GM18870 (cell line): Measurements from ENCODE around the gene TBCA.
"Not testable (repeated sequence)": the region's sequence is repeated elsewhere in the genome, so short reads cannot be mapped to it uniquely, and the experiment has no call there.

Experiments
- ATAC-seq: cut with Tn5 transposase; IDR thresholded peaks from one replicate; pipeline ENCODE4 v1.9.1; 2021; ENCODE audit warnings: moderate library complexity; ENCODE audit not compliant: unreplicated experiment

Gene TBCA

DNA sequence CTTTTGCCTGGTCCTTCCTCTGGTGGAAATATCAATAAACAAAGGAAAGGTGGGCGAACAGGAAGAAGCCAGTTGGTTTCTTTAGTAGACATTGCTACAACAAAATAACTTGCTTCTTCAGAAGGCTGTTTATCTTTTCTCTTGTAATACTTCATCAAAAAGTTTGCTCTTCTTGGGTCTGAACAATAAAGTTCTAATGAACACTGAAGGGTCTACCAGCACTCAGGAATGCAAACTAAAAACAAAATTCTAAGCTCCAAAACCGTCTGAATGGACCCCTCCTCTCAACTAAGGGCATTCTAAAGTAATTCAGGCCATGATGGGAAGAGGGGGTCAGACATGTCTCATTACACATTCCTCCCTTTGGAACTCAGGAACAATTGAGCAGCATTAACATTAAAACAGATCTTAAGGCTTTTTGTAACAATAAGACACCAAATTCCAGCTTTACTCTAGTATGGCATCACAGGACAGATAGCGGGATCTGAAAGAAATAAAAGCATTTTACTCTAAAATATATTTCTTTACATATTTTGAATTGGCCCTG, 2.3 kb downstream of the TBCA start:
- ATAC-seq, result no peak

DNA sequence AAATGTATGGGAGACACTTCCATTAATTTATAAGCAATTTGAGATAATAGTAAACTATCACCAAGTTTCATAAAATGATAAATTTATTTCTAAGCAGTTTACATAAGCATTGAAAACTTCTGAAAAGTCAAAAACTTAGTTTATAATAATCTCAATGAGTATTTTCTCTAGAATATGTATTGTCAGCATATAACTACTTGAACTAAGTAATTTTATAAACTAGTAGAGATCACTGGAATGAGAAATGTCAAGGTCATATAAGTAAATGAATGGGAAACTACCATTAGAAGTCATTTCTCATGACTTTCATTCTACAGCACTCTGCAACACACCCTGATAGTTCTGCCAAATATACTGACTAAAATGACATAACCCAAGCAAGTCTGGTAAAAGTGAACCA, 3.4 kb downstream of the TBCA start:
- no peak for ATAC-seq

GRCh38 chr5:77771452-77771851, 4.7 kb downstream of the TBCA start:
- ATAC-seq, result no peak

GRCh38 chr5:77770293-77771005, 5.7 kb downstream of the TBCA start:
- no peak for ATAC-seq

- no peak for ATAC-seq
Observed at GRCh38 chr5:77768978-77769377, 7.2 kb downstream of the TBCA start.

GRCh38 chr5:77767301-77767700, 8.8 kb downstream of the TBCA start:
- no peak for ATAC-seq

DNA sequence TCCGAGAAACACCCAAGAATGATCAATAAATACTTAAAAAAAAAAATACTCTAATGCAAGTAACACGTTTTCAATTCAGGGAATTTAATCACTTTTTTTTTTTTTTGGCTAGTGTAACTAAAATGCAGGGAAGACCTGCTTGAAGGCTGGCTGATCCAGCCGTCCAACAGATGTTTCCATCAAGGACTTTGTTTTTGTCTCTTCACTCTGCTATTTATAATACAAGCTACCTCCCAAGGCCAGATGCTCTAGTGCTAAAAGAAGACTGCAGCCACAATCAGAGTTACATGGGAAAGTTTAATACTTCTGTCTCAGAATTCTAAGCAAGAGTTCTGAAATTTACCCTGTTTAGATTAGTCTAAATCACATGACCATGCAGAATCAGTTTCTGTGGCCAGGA, 14.5 kb downstream of the TBCA start:
- no peak for ATAC-seq

- no peak for ATAC-seq
Observed at GRCh38 chr5:77758141-77758938, 17.8 kb downstream of the TBCA start.

GRCh38 chr5:77751328-77752023, 24.7 kb downstream of the TBCA start:
- ATAC-seq, result no peak

DNA sequence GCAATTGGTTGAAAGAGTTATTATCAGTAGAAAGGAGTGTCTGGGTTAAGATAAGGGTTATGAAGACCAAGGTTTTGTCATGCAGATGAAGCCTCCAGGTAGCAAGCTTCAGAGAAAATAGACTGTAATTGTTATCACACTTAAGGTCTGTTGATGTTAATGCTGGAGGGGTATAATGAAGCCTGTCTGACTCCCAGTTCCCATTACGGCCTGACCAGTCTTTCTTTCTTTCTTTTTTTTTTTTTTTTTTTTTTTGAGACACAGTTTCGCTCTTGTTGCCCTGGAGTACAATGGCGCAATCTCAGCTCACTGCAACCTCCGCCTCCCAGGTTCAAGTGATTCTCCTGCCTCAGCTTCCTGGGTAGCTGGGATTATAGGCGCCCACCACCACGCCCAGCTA, 25.2 kb downstream of the TBCA start:
- not testable (repeated sequence) for ATAC-seq

DNA sequence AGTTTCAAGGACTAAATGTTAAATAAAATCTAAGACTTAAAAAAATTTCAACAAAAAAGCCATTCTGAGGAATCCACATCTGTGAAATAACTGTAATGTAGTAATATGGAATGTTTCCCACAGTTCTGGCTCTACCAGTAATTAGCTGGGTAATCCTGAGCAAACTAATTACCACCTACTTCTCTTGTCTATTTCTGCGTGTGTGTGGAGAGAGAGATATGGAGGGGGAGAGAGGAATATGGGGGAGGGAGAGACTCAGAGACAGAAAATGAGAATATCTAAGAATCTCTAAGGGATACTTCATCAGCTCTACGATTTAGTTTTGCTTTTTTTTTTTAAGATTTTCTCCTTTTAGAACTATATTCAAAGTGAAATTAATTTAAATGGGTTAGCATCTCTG, 28.0 kb downstream of the TBCA start:
- ATAC-seq, result no peak

DNA sequence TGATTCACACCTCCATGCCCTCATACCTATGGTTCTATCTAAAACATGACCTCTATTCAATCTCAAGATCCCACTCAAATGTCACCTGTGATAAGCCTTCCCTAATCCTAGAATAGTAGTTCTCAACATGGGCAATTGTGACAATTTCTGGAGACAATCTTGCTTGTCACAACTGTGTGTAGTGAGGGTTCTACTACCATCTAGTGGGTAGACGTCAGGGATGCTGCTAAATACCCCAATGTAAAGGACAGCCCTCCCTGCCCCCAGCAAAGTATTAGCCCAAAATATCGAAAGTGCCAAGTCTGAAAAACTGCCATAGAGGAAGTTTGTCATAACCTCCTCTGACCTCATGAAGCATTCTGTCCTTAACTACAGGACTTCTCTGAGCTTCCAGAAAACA, 32.0 kb downstream of the TBCA start:
- ATAC-seq, result no peak

DNA sequence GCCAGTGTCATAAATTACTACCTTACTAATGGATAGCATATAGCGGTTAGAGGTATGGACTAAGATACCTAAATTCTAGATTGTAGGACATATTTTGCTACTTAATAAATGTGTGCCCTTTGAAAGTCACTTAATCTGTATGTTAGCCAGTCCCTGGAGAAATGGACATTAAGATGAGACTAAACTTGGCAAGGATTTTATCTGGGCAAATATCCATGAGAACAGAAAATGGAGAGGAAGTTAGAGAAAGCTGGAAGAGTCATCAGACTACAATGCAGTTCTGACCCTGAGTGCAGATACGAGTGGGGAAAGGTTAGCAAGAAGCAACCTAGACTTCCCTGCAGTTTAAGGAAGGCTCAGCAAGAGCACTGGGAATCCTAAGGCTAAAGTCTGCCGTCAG, 33.0 kb downstream of the TBCA start:
- ATAC-seq, result no peak

DNA sequence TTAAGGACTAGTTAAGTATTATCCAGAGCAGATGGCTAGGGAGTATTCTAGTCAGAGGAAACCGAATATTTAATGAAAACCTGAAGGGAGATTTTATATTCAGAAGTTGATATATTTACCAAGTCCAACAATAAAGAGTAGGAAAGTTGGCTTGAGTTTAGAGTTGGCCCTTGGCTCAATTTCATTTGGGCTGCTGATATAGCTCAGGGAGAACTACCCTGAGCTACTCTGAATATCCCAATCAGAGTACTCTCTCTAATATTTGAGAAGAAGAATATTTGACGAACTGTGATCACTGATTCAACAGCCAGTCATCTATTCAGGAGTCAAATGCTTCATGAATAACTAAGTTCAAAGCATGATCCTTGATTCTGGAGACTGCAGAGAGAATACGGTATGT, 34.5 kb downstream of the TBCA start:
- ATAC-seq, result no peak

DNA sequence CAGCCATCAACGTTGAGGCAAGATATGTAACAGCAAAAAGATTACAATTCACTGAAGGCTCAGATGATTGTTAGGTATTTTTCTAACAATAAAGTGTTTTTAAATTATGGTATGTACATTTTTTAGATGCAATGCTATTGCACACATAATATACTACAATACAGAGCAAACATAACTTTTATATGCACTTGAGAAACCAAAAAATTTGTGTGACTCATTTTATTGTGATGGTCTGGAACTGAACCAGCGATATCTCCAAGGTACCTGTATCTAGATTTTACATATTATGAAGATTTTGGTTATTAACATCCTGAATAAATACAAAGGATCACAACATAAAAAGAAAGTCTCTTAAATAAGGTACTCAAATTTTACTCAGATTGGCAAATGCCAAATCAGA, 41.3 kb downstream of the TBCA start:
- no peak for ATAC-seq

GRCh38 chr5:77733130-77733529, 43.0 kb downstream of the TBCA start:
- ATAC-seq, result no peak

GRCh38 chr5:77727190-77727589, 48.9 kb downstream of the TBCA start:
- ATAC-seq, result no peak

DNA sequence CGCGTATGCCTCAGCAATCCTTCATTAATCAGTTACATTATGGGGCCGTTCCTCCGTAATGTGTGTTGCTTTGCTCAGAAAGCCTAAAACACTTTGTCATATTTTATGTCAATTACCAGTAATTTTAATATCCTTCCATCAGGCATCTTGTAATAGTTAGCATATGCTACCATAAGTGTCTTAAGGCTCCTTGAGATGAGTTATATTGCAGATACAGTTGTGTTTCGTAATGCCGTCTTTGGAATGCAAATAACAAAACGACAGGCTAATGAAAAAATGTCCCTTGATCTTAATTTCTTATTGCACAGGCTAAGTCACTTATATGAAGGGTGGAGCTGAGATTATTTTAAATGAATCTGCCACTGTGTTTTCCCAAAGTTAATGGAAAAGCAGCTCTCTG, 50.5 kb downstream of the TBCA start:
- no peak for ATAC-seq

DNA sequence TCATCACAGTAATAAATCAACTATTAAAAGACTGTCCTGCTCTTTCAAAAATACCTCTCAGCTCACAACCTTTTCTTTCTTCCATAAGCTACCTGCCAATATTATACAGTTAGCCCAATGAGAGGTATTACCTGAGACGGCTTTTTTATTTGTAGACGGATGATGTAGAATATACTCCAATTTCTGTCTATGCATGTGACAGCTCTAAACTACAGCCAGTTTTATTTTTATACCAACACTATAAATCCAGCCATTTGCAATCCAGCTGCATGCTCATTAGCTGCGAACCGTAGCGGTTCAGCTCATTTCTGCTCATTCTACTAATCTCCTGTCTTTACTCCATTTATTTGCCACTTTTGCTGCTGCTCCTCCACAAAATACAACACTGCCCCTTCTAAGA, 51.2 kb downstream of the TBCA start:
- no peak for ATAC-seq

DNA sequence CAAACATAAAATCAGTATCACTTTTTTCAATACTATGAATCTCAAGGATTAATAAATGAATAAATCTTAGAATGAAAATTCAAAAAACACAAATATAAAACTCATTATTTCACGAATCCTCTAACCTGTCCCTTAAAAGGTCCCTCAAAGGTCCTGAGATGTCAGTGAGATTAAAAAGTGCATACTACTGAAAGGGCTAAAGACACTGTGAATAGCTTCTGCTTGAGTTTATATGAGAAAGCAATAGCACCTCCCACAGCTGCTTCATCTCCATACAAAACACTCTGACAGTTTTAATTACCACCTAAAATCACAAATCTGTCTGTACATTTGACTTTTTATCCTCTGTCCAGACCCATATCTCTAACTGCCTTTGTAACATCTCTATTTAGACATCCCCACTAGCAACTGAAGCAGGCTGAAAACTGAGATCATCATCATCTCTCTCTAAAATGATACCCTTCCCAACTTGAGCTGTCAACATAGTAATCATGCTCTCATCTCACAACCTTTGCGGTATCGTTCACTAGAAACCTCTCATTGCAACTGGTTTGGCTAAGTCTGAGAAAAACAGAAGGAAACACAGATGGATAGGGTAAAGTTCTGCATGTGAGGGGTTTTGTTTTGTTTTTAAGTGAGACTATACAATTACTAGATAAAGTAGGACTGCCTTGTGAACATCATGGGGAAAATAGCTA, 56.3 kb downstream of the TBCA start:
- ATAC-seq, result no peak
